Fibroblast of lung (primary cell): Measurements from ENCODE around the gene GPC5. TPM values are rescaled to one million over a fixed set of nuclear protein-coding genes. Genes with fewer than 3 reads are reported as not detected.
"Not testable (repeated sequence)": the region's sequence is repeated elsewhere in the genome, so short reads cannot be mapped to it uniquely, and the experiment has no call there.

ENCODE experiments used
- DNase-seq, 2 donors: peaks; one replicate each; pipeline versions ENCODE4 v3.0.0 to v3.0.0-alpha.2; 2010; ENCODE audit warnings: low read depth in 2 of 2
- H2AFZ ChIP-seq: 2 replicates; pipeline ENCODE4 v1.5.1; 2012; ENCODE audit warnings: low read length, control low read depth, inconsistent platforms
- H3K27ac ChIP-seq: 2 replicates; pipeline ENCODE4 v1.5.1; 2011; ENCODE audit warnings: low read length, control low read depth; ENCODE audit not compliant: insufficient read depth
- H3K27me3 ChIP-seq: 2 replicates; pipeline ENCODE4 v1.5.1; 2011; ENCODE audit warnings: mild to moderate bottlenecking, low read length; ENCODE audit not compliant: control insufficient read depth, insufficient read depth
- H3K36me3 ChIP-seq: 2 replicates; pipeline ENCODE4 v1.5.1; 2011; ENCODE audit warnings: low read length; ENCODE audit not compliant: control insufficient read depth, insufficient read depth
- H3K4me1 ChIP-seq: 2 replicates; pipeline ENCODE4 v1.5.1; 2011; ENCODE audit warnings: low read length; ENCODE audit not compliant: control insufficient read depth, insufficient read depth; ENCODE audit errors: extremely low read depth
- H3K4me2 ChIP-seq: 2 replicates; pipeline ENCODE4 v1.5.1; 2011; ENCODE audit warnings: low read length, control low read depth; ENCODE audit not compliant: insufficient read depth; ENCODE audit errors: extremely low read depth
- H3K4me3 ChIP-seq, 4 experiments: fragments of 200-600 bp in 1 of 4; sonication (generic) in 1 of 4; replicated peaks in 1 of 4; 2 replicates each; pipeline ENCODE4 v1.5.1; 2011 to 2016; ENCODE audit warnings: low read length in 4 of 4, low read depth in 3 of 4, mild to moderate bottlenecking in 3 of 4, control low read depth in 2 of 4, inconsistent platforms in 1 of 4, mixed read lengths in 1 of 4; ENCODE audit not compliant: insufficient read depth in 1 of 4; ENCODE audit errors: control extremely low read depth in 1 of 4
- H3K79me2 ChIP-seq: 2 replicates; pipeline ENCODE4 v1.5.1; 2012; ENCODE audit warnings: mild to moderate bottlenecking, low read length, inconsistent platforms; ENCODE audit not compliant: control insufficient read depth, insufficient read depth
- H3K9ac ChIP-seq: 2 replicates; pipeline ENCODE4 v1.5.1; 2011; ENCODE audit warnings: mild to moderate bottlenecking, low read length, control low read depth; ENCODE audit not compliant: insufficient read depth
- H3K9me3 ChIP-seq: 2 replicates; pipeline ENCODE4 v1.5.1; 2012; ENCODE audit warnings: low read depth, low read length; ENCODE audit not compliant: control insufficient read depth, insufficient read depth
- H4K20me1 ChIP-seq: 2 replicates; pipeline ENCODE4 v1.5.1; 2011; ENCODE audit warnings: low read length; ENCODE audit not compliant: control insufficient read depth, insufficient read depth; ENCODE audit errors: extremely low read depth
- EZH2 ChIP-seq: IDR thresholded peaks from 2 replicates; pipeline ENCODE4 v1.5.1; 2012; ENCODE audit warnings: low read length, control low read depth, mild to moderate bottlenecking; ENCODE audit errors: missing control alignments
- polyA plus RNA-seq, 2 donors: library from polyadenylated mRNA; depleted of rRNA in 1 of 2; stranded (reverse) in 1 of 2; unstranded in 1 of 2; fragments of >200 nt; gene quantifications; 2 replicates each; pipeline ENCODE4 v1.2.1, GENCODE V29; 2011 to 2012; ENCODE audit warnings: missing spikeins in 1 of 2
- total RNA-seq: library from RNA; depleted of rRNA; stranded (reverse); fragments of >200 nt; gene quantifications from 2 replicates; pipeline ENCODE4 v1.2.1, GENCODE V29; 2014
- TF ChIP-seq, protein P1 (sequence below), 2 donors: IDR thresholded peaks in 1 of 2; conservative IDR thresholded peaks in 1 of 2; 1 replicate in 1 of 2; 2 replicates in 1 of 2; pipeline ENCODE4 v1.5.1; 2011 to 2012; ENCODE audit warnings: low read length in 2 of 2, control low read depth in 1 of 2, inconsistent platforms in 1 of 2, low read depth in 1 of 2, mild to moderate bottlenecking in 1 of 2

The GPC5 gene
- total and polyA plus RNA-seq, 2 donors (not counting 1 experiment from before 2014, with no cell fraction given): 0.17 TPM; not detected in 1

DNA sequence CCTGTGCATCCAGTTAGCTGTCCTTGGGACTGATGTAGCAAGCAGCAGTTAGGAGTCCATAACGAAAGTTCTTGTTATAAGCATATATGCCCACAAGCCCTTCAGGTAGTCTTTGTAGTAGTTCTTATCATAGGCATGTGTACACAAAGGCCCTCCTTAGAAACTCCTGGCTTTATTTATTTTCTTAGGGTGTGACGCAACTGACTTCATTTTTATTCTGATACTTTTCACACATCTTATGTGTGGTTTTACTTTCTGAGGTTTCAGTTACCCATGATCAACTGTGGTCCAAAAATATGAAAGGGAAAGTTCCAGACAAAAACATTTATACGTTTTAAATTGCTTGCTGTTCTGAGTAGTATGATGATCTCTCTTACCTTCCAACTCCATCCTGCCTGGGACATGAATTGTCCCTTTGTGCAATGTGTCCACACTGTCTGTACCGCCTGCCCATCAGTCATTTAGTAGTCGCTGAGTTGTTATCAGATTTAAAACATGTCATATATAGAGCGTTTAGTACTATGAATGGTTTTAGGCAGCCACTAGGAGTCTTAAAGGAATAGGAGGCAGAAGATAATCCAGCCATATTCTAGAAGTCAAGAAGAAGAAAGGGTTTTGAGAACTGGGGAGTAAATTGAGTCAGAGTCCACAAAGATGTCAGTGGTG lies 19.4 kb downstream of the GPC5 start:
- Histone ChIP-seq H2AFZ (no peak overlapping the region), H3K4me3 (no peak overlapping the region), H3K36me3 (no peaks in the 10 kb centered on the region), H3K27ac (no peak overlapping the region), H3K27me3 (no peaks in the 10 kb centered on the region), H3K4me1 (no peaks in the 10 kb centered on the region), H3K79me2 (no peaks in the 10 kb centered on the region), H3K9ac (no peak overlapping the region), H3K4me2 (no peak overlapping the region), H4K20me1 (no peaks in the 10 kb centered on the region), H3K9me3 (no peaks in the 10 kb centered on the region)
- no peak for TF ChIP-seq EZH2
- TF ChIP-seq, protein P1, sequence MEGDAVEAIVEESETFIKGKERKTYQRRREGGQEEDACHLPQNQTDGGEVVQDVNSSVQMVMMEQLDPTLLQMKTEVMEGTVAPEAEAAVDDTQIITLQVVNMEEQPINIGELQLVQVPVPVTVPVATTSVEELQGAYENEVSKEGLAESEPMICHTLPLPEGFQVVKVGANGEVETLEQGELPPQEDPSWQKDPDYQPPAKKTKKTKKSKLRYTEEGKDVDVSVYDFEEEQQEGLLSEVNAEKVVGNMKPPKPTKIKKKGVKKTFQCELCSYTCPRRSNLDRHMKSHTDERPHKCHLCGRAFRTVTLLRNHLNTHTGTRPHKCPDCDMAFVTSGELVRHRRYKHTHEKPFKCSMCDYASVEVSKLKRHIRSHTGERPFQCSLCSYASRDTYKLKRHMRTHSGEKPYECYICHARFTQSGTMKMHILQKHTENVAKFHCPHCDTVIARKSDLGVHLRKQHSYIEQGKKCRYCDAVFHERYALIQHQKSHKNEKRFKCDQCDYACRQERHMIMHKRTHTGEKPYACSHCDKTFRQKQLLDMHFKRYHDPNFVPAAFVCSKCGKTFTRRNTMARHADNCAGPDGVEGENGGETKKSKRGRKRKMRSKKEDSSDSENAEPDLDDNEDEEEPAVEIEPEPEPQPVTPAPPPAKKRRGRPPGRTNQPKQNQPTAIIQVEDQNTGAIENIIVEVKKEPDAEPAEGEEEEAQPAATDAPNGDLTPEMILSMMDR (conservative IDR thresholded peaks at IDR 0.05 in 1 of 2, IDR thresholded peaks at IDR 0.05 in 1 of 2; ENCODE audit: low read depth in 1 of 2, low read length in 2 of 2): no peak
- DNase-seq: no peak

- TF ChIP-seq, protein P1 (conservative IDR thresholded peaks at IDR 0.05 in 1 of 2, IDR thresholded peaks at IDR 0.05 in 1 of 2; ENCODE audit: low read depth in 1 of 2, low read length in 2 of 2): no peak
- TF ChIP-seq EZH2: no peak
- H3K4me3 ChIP-seq: no peak overlapping the region
- no peak overlapping the region for H3K27ac ChIP-seq
- H3K9ac ChIP-seq: no peak overlapping the region
- H3K27me3 ChIP-seq: no peaks in the 10 kb centered on the region
- no peaks in the 10 kb centered on the region for H4K20me1 ChIP-seq
- H3K4me1 ChIP-seq: no peaks in the 10 kb centered on the region
- no peak overlapping the region for H2AFZ ChIP-seq
- H3K9me3 ChIP-seq: no peaks in the 10 kb centered on the region
- no peaks in the 10 kb centered on the region for H3K79me2 ChIP-seq
- DNase-seq: no peak
- no peaks in the 10 kb centered on the region for H3K36me3 ChIP-seq
- no peak overlapping the region for H3K4me2 ChIP-seq
Measured at GRCh38 chr13:91426913-91427312, 28.5 kb downstream of the GPC5 start.

DNA sequence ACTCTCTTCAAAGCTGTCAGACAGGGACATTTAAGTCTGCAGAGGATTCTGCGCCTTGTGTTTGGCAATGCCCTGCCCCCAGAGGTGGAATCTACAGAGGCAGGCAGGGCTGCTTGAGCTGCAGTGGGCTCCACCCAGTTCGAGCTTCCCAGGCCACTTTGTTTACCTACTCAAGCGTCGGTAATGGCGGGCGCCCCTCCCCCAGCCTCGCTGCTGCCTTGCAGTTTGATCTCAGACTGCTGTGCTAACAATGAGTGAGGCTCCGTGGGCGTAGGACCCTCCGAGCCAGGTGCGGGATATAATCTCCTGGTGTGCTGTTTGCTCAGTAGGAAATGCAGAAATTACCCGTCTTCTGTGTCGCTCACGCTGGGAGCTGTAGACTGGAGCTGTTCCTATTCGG lies 40.3 kb downstream of the GPC5 start:
- H2AFZ ChIP-seq, H3K4me2 ChIP-seq, H3K9me3 ChIP-seq, H4K20me1 ChIP-seq, H3K36me3 ChIP-seq, DNase-seq, H3K4me3 ChIP-seq, H3K79me2 ChIP-seq, H3K27ac ChIP-seq, H3K9ac ChIP-seq, H3K27me3 ChIP-seq, H3K4me1 ChIP-seq: not testable (repeated sequence)
